Duodenal mucosa (tissue), 2 donors: ENCODE results near the gene RPGRIP1.

Experiments used
- H3K27ac ChIP-seq: one replicate; pipeline ENCODE4 v1.7.0; 2013; ENCODE audit warnings: low read depth, low read length
- H3K27me3 ChIP-seq, 2 donors: one replicate each; pipeline ENCODE4 v1.7.0; 2013; ENCODE audit warnings: low read length in 2 of 2, control low read depth in 1 of 2; ENCODE audit not compliant: insufficient read depth in 2 of 2, control insufficient read depth in 1 of 2
- H3K36me3 ChIP-seq, 2 donors: one replicate each; pipeline ENCODE4 v1.7.0; 2013; ENCODE audit warnings: low read length in 2 of 2, control low read depth in 1 of 2; ENCODE audit not compliant: insufficient read depth in 2 of 2, control insufficient read depth in 1 of 2
- H3K4me1 ChIP-seq, 2 donors: one replicate each; pipeline ENCODE4 v1.7.0; 2013; ENCODE audit warnings: low read length in 2 of 2, control low read depth in 1 of 2; ENCODE audit not compliant: insufficient read depth in 2 of 2, control insufficient read depth in 1 of 2
- H3K4me3 ChIP-seq, 2 donors: one replicate each; pipeline ENCODE4 v1.7.0; 2013; ENCODE audit warnings: low read length in 2 of 2, low read depth in 1 of 2
- H3K9ac ChIP-seq, 2 donors: one replicate each; pipeline ENCODE4 v1.7.0; 2013; ENCODE audit warnings: low read length in 2 of 2, low read depth in 1 of 2
- H3K9me3 ChIP-seq, 2 donors: one replicate each; pipeline ENCODE4 v1.7.0; 2013; ENCODE audit warnings: low read length in 2 of 2, control low read depth in 1 of 2; ENCODE audit not compliant: control insufficient read depth in 1 of 2

Gene RPGRIP1

DNA sequence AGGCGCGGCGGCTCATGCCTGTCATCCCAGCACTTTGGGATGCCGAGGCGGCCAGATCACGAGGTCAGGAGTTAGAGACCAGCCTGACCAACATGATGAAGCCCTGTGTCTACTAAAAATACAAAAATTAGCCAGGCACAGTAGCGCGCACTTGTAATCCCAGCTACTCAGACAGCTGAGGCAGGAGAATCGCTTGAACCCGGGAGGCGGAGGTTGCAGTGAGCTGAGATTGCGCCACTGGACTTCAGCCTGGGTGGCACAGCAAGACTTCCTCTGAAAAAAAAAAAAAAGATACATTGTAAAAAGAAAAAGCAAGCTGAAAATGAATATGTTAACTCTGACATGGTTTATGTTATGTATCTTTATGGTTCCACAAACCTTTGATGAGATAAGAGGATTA is 33.6 kb downstream of the RPGRIP1 start:
- Histone ChIP-seq H3K4me3 (no peak overlapping the region), H3K27me3 (no peaks in the 10 kb centered on the region), H3K9ac (no peak overlapping the region), H3K36me3 (no peaks in the 10 kb centered on the region), H3K27ac (no peak overlapping the region), H3K9me3 (no peaks in the 10 kb centered on the region), H3K4me1 (peaks cover 0 to under 1% of the 10 kb centered on the region in 2 donors)

DNA sequence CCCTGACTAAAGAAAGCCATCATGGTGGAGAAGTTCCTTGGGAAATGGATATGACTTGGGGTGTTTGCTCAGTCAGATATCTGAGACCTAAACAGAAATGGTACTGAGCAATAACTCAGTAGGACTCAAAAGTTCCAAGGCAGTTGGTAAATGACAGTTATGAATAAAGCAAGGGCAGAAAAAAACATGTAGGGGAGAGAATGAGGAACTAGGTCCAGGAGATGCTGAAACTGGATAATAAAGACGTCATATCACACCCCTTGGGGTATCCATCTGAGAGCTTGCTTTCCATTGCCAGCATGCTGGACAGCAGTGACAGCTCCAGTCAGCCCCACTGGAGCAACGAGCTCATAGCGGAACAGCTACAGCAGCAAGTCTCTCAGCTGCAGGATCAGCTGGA is 37.5 kb downstream of the RPGRIP1 start:
- H3K9ac ChIP-seq, result no peak overlapping the region
- no peaks in the 10 kb centered on the region for H3K4me1 ChIP-seq
- no peaks in the 10 kb centered on the region for H3K36me3 ChIP-seq
- H3K9me3 ChIP-seq, result no peaks in the 10 kb centered on the region
- H3K4me3 ChIP-seq, result no peak overlapping the region
- H3K27me3 ChIP-seq, result no peaks in the 10 kb centered on the region
- no peak overlapping the region for H3K27ac ChIP-seq

DNA sequence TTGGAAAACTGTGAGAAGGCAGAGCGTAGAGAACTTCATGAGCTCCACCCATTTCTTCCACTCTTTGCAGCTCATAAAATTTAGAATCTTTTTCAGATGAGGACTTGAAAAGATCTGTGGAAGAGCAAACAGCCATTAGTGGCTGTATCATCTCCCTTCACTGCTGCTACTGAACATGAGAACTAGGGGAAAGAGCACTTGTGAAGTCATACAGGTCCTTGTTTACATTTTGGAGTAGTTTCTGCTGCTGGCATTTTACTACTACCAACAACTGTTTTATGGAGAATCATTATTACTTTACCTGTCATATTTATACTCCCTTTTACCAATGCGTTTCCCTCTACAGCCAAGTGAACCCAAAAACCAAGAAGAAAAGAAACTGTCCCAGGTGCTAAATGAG is 41.0 kb downstream of the RPGRIP1 start:
- Histone ChIP-seq H3K36me3 (no peaks in the 10 kb centered on the region), H3K4me3 (no peak overlapping the region), H3K9ac (no peak overlapping the region), H3K27ac (no peak overlapping the region), H3K9me3 (no peaks in the 10 kb centered on the region), H3K4me1 (no peaks in the 10 kb centered on the region), H3K27me3 (no peaks in the 10 kb centered on the region)

DNA sequence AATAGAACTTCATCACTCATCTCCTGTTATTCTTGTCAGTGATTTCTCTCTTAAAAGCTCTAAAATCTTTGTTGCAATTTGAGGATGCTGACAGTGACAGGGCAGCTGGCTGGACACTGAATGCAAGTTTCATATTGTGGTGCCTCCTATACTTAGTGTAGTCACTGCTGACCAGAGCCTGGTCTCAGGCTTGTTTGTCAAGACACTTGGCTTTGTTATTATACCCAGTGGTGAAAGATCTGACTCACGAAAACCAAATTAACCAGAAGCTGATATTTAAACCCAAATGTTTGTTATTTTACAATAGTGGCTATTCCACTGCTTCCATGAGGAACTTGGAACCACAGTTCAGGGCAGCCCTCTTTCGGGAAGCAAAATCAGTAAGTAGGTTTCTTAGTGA is 42.8 kb downstream of the RPGRIP1 start:
- Histone ChIP-seq H3K4me1 (no peaks in the 10 kb centered on the region), H3K36me3 (no peaks in the 10 kb centered on the region), H3K9me3 (no peaks in the 10 kb centered on the region), H3K27ac (no peak overlapping the region), H3K4me3 (no peak overlapping the region), H3K27me3 (no peaks in the 10 kb centered on the region), H3K9ac (no peak overlapping the region)

DNA sequence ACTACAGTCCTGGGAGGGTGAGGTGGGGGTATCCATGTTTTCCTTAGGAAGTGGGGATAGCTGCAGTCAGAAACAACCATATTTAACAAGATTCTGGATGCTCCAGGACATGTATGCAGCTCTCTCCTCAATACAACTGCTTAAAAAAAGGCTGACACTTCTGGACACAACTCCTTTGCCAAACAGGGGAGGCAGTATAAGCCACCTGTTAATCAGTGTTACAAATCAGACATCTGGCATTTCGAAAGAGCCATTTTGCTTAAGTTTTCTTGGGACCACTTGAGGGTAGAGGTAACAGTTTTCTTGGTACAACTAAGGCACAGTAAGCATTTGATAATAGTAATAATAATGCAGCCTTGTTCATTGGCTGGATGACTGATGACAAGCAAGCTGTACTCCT is 47.1 kb downstream of the RPGRIP1 start:
- Histone ChIP-seq H3K9ac (no peak overlapping the region), H3K4me1 (no peaks in the 10 kb centered on the region), H3K36me3 (no peaks in the 10 kb centered on the region), H3K9me3 (no peaks in the 10 kb centered on the region), H3K4me3 (no peak overlapping the region), H3K27ac (no peak overlapping the region), H3K27me3 (no peaks in the 10 kb centered on the region)
